Measurements from ENCODE around the gene C1QTNF6.

DNA sequence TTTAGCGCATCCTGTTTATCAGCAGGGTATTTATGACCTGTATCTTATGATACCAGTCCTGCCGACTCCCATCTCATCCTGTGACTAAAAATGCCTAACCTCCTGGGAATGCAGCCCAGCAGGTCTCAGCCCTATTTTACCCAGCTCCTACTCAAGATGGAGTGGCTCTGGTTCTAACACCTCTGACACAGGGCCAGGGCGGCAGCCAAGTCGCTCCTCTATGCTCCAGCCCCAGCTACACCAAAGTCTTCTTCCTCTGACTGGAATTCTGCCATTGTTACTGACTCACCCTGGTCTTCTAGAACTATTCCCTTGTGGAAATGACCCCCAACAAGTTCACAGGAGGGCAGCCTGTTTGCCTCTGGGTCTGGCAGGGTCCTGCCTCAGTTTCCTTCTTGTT lies 7.9 kb upstream of the C1QTNF6 start:
- no peak for TF ChIP-seq YY1 (IDR thresholded peaks at IDR 0.05; ENCODE audit: insufficient read depth, insufficient read length)
- TF ChIP-seq SUZ12 (IDR thresholded peaks at IDR 0.05; ENCODE audit: extremely low read depth, insufficient read depth, insufficient read length) = no peak
- TF ChIP-seq ZNF274 (IDR thresholded peaks at IDR 0.05; ENCODE audit: low read depth, low read length) = no peak
